ENCODE results near the gene TGM2.

DNA sequence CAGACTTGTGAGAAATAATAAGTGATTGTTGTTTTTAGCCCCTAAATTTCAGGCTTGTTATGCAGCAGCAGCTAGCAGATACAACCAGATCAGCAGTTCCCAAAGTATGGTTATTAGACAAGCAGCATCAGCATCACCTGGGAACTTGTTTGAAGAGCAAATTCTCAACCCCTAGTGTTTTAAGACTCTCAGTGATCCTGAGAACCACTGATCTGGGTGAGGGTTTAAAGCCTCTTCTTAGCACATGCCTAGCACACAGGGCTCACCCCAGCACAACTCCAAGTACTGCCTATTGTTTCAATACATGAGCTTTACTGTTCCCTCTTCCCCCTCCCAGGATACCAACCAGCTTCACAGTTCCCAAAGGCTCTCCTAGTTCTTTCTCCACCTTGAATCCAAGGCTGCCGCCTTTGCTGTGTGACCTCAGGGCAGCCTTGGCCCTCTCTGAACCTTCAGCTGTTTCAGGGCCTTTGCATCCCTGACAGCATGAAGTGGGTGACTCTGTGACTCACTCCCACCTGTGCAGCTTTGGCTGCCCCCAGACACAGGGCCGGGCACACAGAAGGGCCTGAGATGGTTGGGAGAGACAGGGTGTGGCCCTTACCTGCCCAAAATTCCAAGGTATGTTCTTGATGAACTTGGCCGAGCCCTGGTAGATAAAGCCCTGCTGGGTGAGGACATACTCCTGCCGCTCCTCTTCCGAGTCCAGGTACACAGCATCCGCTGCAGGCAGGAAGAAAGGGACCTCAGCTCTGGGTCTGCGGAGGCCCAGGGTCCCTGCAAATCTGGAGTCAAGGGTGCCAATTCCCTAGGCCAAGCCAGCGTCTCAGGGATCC is 14.5 kb downstream of the TGM2 start:
- no peak for TF ChIP-seq CTCF (IDR thresholded peaks at IDR 0.05 in 8 of 11, conservative IDR thresholded peaks at IDR 0.05 in 3 of 11)
- no peak for TF ChIP-seq POLR2A (IDR thresholded peaks at IDR 0.05)

Data from spleen (tissue), 7 donors.